ENCODE measurements around the gene NWD2.

DNA sequence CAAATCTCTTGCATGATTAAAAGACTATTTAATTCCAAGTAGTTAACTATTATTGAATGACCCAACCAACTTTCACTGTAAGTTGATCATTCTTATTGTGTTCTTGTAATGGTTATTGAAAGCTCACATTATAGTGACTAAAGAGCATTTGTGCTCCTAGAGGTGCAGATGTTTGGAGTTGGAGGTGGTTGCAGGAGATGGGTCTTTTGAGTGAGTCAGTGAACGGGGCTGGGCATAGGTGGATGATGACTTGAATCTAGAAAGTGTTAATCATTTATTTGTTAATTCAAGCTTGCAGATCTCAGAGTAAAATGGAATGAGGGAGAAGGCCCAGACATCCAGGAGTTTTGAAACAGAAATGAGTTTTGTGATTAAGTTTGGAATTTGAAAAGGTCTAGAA lies 13.7 kb downstream of the NWD2 start:
- TF ChIP-seq POLR2AphosphoS5 (IDR thresholded peaks at IDR 0.05; ENCODE audit: low read depth, low read length) (no peak), TAF1 (IDR thresholded peaks at IDR 0.05; ENCODE audit: borderline replicate concordance, insufficient read depth, low read length) (no peak), SIN3A (IDR thresholded peaks at IDR 0.05; ENCODE audit: borderline replicate concordance, insufficient read depth, low read length) (no peak)
- TF ChIP-seq, protein P1, sequence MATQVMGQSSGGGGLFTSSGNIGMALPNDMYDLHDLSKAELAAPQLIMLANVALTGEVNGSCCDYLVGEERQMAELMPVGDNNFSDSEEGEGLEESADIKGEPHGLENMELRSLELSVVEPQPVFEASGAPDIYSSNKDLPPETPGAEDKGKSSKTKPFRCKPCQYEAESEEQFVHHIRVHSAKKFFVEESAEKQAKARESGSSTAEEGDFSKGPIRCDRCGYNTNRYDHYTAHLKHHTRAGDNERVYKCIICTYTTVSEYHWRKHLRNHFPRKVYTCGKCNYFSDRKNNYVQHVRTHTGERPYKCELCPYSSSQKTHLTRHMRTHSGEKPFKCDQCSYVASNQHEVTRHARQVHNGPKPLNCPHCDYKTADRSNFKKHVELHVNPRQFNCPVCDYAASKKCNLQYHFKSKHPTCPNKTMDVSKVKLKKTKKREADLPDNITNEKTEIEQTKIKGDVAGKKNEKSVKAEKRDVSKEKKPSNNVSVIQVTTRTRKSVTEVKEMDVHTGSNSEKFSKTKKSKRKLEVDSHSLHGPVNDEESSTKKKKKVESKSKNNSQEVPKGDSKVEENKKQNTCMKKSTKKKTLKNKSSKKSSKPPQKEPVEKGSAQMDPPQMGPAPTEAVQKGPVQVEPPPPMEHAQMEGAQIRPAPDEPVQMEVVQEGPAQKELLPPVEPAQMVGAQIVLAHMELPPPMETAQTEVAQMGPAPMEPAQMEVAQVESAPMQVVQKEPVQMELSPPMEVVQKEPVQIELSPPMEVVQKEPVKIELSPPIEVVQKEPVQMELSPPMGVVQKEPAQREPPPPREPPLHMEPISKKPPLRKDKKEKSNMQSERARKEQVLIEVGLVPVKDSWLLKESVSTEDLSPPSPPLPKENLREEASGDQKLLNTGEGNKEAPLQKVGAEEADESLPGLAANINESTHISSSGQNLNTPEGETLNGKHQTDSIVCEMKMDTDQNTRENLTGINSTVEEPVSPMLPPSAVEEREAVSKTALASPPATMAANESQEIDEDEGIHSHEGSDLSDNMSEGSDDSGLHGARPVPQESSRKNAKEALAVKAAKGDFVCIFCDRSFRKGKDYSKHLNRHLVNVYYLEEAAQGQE (IDR thresholded peaks at IDR 0.05; ENCODE audit: insufficient read depth in 1 of 2, low read depth in 2 of 2, low read length in 2 of 2): no peak

Measured in PFSK-1 (cell line).